ENCODE results near the gene IGSF3. TPM values are rescaled to one million over a fixed set of nuclear protein-coding genes. Genes with fewer than 3 reads are reported as not detected.
"Not testable (repeated sequence)": the region's sequence is repeated elsewhere in the genome, so short reads cannot be mapped to it uniquely, and the experiment has no call there.

Gene IGSF3
- total RNA-seq, 2 experiments from 2014 or later = 0.03 to 0.91 TPM

GRCh38 chr1:116666187-116667077 is 1.1 kb downstream of the IGSF3 start:
- Mint-ChIP-seq H3K36me3 (no peaks in the 10 kb centered on the region), H3K9me3 (ENCODE audit: low read depth) (no peaks in the 10 kb centered on the region), H3K4me3 (peak overlapping the region; percentile 61), H3K4me1 (peaks cover 11% of the 10 kb centered on the region), H3K27me3 (peaks cover 67% of the 10 kb centered on the region), H3K27ac (no peak overlapping the region)
- DNase-seq (no peak), ATAC-seq (no peak)
- CTCF ChIA-PET = interaction anchor here (0.6 to 2.8 kb wide), 3 partner anchors 12 to 1280 kb away, joined by 3 to 8 read pairs (median 3); no protein-coding TSS in a partner anchor

GRCh38 chr1:116664978-116665371 is 2.6 kb downstream of the IGSF3 start:
- Mint-ChIP-seq H3K4me3 (no peak overlapping the region), H3K4me1 (peaks cover 11% of the 10 kb centered on the region), H3K36me3 (no peaks in the 10 kb centered on the region), H3K9me3 (ENCODE audit: low read depth) (no peaks in the 10 kb centered on the region), H3K27me3 (peaks cover 55% of the 10 kb centered on the region), H3K27ac (no peak overlapping the region)
- CTCF ChIA-PET = no interaction called here
- DNase-seq = no peak
- ATAC-seq = no peak

GRCh38 chr1:116664366-116664977 is 3.1 kb downstream of the IGSF3 start:
- no peak for ATAC-seq
- DNase-seq = no peak
- Mint-ChIP-seq H3K36me3 (no peaks in the 10 kb centered on the region), H3K27me3 (peaks cover 51% of the 10 kb centered on the region), H3K4me1 (peaks cover 11% of the 10 kb centered on the region), H3K27ac (no peak overlapping the region), H3K4me3 (no peak overlapping the region), H3K9me3 (ENCODE audit: low read depth) (no peaks in the 10 kb centered on the region)
- CTCF ChIA-PET = no interaction called here

- Mint-ChIP-seq H3K36me3 (no peaks in the 10 kb centered on the region), H3K27me3 (peaks cover 48% of the 10 kb centered on the region), H3K4me3 (no peak overlapping the region), H3K4me1 (peaks cover 11% of the 10 kb centered on the region), H3K27ac (no peak overlapping the region), H3K9me3 (ENCODE audit: low read depth) (no peaks in the 10 kb centered on the region)
- DNase-seq (no peak), ATAC-seq (no peak)
- CTCF ChIA-PET = no interaction called here
Measured at GRCh38 chr1:116663821-116664220, 3.7 kb downstream of the IGSF3 start.

- H3K9me3 Mint-ChIP-seq (ENCODE audit: low read depth) = no peaks in the 10 kb centered on the region
- DNase-seq (no peak), ATAC-seq (no peak)
- no peak overlapping the region for H3K27ac Mint-ChIP-seq
- H3K4me1 Mint-ChIP-seq = peaks cover 6% of the 10 kb centered on the region
- peaks cover 34% of the 10 kb centered on the region for H3K27me3 Mint-ChIP-seq
- no peaks in the 10 kb centered on the region for H3K36me3 Mint-ChIP-seq
- no peak overlapping the region for H3K4me3 Mint-ChIP-seq
- CTCF ChIA-PET = interaction anchor here (2.5 kb wide), 1 partner anchor 10 kb away, joined by 6 read pairs; no protein-coding TSS in a partner anchor
Measured at GRCh38 chr1:116661633-116662032, 5.9 kb downstream of the IGSF3 start.

- ATAC-seq; CTCF ChIA-PET; H3K4me1 Mint-ChIP-seq; H3K27ac Mint-ChIP-seq; DNase-seq; H3K4me3 Mint-ChIP-seq; H3K9me3 Mint-ChIP-seq (ENCODE audit: low read depth); H3K36me3 Mint-ChIP-seq: not testable (repeated sequence)
- H3K27me3 Mint-ChIP-seq = peaks cover 19% of the 10 kb centered on the region
Measured at GRCh38 chr1:116658645-116659044, 8.9 kb downstream of the IGSF3 start.

GRCh38 chr1:116657836-116658235 is 9.7 kb downstream of the IGSF3 start:
- DNase-seq; H3K27ac Mint-ChIP-seq; H3K36me3 Mint-ChIP-seq; ATAC-seq; H3K4me1 Mint-ChIP-seq; H3K4me3 Mint-ChIP-seq; H3K9me3 Mint-ChIP-seq (ENCODE audit: low read depth); CTCF ChIA-PET: not testable (repeated sequence)
- peaks cover 26% of the 10 kb centered on the region for H3K27me3 Mint-ChIP-seq

- H3K4me1 Mint-ChIP-seq = no peaks in the 10 kb centered on the region
- H3K36me3 Mint-ChIP-seq = no peaks in the 10 kb centered on the region
- ATAC-seq = no peak
- no peaks in the 10 kb centered on the region for H3K9me3 Mint-ChIP-seq (ENCODE audit: low read depth)
- H3K27ac Mint-ChIP-seq = no peak overlapping the region
- DNase-seq = no peak
- H3K27me3 Mint-ChIP-seq = peaks cover 39% of the 10 kb centered on the region
- no peak overlapping the region for H3K4me3 Mint-ChIP-seq
- CTCF ChIA-PET = no interaction called here
Measured at GRCh38 chr1:116654351-116654750, 13.2 kb downstream of the IGSF3 start.

GRCh38 chr1:116652598-116652997 is 14.9 kb downstream of the IGSF3 start:
- peaks cover 44% of the 10 kb centered on the region for H3K27me3 Mint-ChIP-seq
- H3K27ac Mint-ChIP-seq; H3K36me3 Mint-ChIP-seq; H3K4me1 Mint-ChIP-seq; DNase-seq; CTCF ChIA-PET; H3K4me3 Mint-ChIP-seq; ATAC-seq; H3K9me3 Mint-ChIP-seq (ENCODE audit: low read depth): not testable (repeated sequence)

- H3K36me3 Mint-ChIP-seq; H3K4me1 Mint-ChIP-seq; DNase-seq; ATAC-seq; H3K4me3 Mint-ChIP-seq; H3K9me3 Mint-ChIP-seq (ENCODE audit: low read depth); H3K27ac Mint-ChIP-seq; CTCF ChIA-PET: not testable (repeated sequence)
- peaks cover 48% of the 10 kb centered on the region for H3K27me3 Mint-ChIP-seq
Measured at GRCh38 chr1:116650781-116651180, 16.8 kb downstream of the IGSF3 start.

- H3K9me3 Mint-ChIP-seq (ENCODE audit: low read depth); DNase-seq; ATAC-seq; H3K27ac Mint-ChIP-seq; H3K4me1 Mint-ChIP-seq; H3K4me3 Mint-ChIP-seq; CTCF ChIA-PET; H3K36me3 Mint-ChIP-seq: not testable (repeated sequence)
- H3K27me3 Mint-ChIP-seq = peaks cover 44% of the 10 kb centered on the region
Measured at GRCh38 chr1:116649041-116649440, 18.5 kb downstream of the IGSF3 start.

GRCh38 chr1:116648325-116648724 is 19.2 kb downstream of the IGSF3 start:
- DNase-seq; ATAC-seq; H3K27ac Mint-ChIP-seq; H3K4me1 Mint-ChIP-seq; H3K4me3 Mint-ChIP-seq; H3K36me3 Mint-ChIP-seq; CTCF ChIA-PET; H3K9me3 Mint-ChIP-seq (ENCODE audit: low read depth): not testable (repeated sequence)
- peaks cover 39% of the 10 kb centered on the region for H3K27me3 Mint-ChIP-seq

GRCh38 chr1:116647186-116647585 is 20.3 kb downstream of the IGSF3 start:
- H3K4me3 Mint-ChIP-seq; DNase-seq; ATAC-seq; H3K36me3 Mint-ChIP-seq; H3K4me1 Mint-ChIP-seq; CTCF ChIA-PET; H3K9me3 Mint-ChIP-seq (ENCODE audit: low read depth); H3K27ac Mint-ChIP-seq: not testable (repeated sequence)
- H3K27me3 Mint-ChIP-seq = peaks cover 30% of the 10 kb centered on the region

GRCh38 chr1:116646673-116647170 is 20.8 kb downstream of the IGSF3 start:
- H3K4me3 Mint-ChIP-seq; CTCF ChIA-PET; H3K9me3 Mint-ChIP-seq (ENCODE audit: low read depth); H3K36me3 Mint-ChIP-seq; H3K4me1 Mint-ChIP-seq; ATAC-seq; H3K27ac Mint-ChIP-seq; DNase-seq: not testable (repeated sequence)
- peaks cover 26% of the 10 kb centered on the region for H3K27me3 Mint-ChIP-seq
